Neural cell (in vitro differentiated cells): ENCODE results near the gene MAP4K5. TPM values are rescaled to one million over a fixed set of nuclear protein-coding genes. Genes with fewer than 3 reads are reported as not detected.
"Not testable (repeated sequence)": the region's sequence is repeated elsewhere in the genome, so short reads cannot be mapped to it uniquely, and the experiment has no call there.

Source experiments
- H2AFZ ChIP-seq: fragments of 200-600, 300-800 bp; sonication (generic), shearing (Covaris generic); 2 replicates; pipeline ENCODE4 v1.6.0; 2014; ENCODE audit warnings: low read depth, mild to moderate bottlenecking, antibody characterized with exemption, low read length, moderate library complexity
- H3F3A ChIP-seq: fragments of 200-600 bp; shearing (Covaris generic); 2 replicates; pipeline ENCODE4 v1.6.1; 2016; ENCODE audit warnings: mild to moderate bottlenecking, moderate library complexity, mixed read lengths, antibody characterized with exemption, low read length; ENCODE audit not compliant: insufficient read depth, poor library complexity, severe bottlenecking
- H3K27ac ChIP-seq: fragments of 200-600, 300-800 bp; sonication (generic), shearing (Covaris generic); 2 replicates; pipeline ENCODE4 v1.5.1; 2014; ENCODE audit warnings: mild to moderate bottlenecking, low read length, moderate library complexity
- H3K27me3 ChIP-seq: fragments of 300-800, 200-600 bp; sonication (generic), shearing (Covaris generic); 2 replicates; pipeline ENCODE4 v1.6.0; 2014; ENCODE audit warnings: mild to moderate bottlenecking, low read depth, low read length, moderate library complexity; ENCODE audit not compliant: insufficient read depth
- H3K36me3 ChIP-seq: fragments of 300-800, 200-600 bp; sonication (generic), shearing (Covaris generic); 2 replicates; pipeline ENCODE4 v1.5.1; 2014; ENCODE audit warnings: mild to moderate bottlenecking, antibody characterized with exemption, low read length, moderate library complexity; ENCODE audit not compliant: insufficient read depth
- H3K4me2 ChIP-seq: fragments of 300-800, 200-600 bp; sonication (generic), shearing (Covaris generic); 2 replicates; pipeline ENCODE4 v1.6.0; 2014; ENCODE audit warnings: mild to moderate bottlenecking, low read length
- H3K4me3 ChIP-seq: fragments of 300-800, 200-600 bp; sonication (generic), shearing (Covaris generic); 2 replicates; pipeline ENCODE4 v1.5.1; 2014; ENCODE audit warnings: mild to moderate bottlenecking, low read length, moderate library complexity
- H3K79me2 ChIP-seq: fragments of 200-600 bp; shearing (Covaris generic); replicated peaks from 2 replicates; pipeline ENCODE4 v1.6.0; 2014; ENCODE audit warnings: mild to moderate bottlenecking, low read length, moderate library complexity; ENCODE audit not compliant: insufficient read depth
- H3K9ac ChIP-seq: fragments of 300-800, 200-600 bp; sonication (generic), shearing (Covaris generic); 2 replicates; pipeline ENCODE4 v1.6.1; 2016; ENCODE audit warnings: mild to moderate bottlenecking, low read length, mixed read lengths
- H3K9me2 ChIP-seq: fragments of 200-600 bp; shearing (Covaris generic); 2 replicates; pipeline ENCODE4 v1.6.1; 2016; ENCODE audit warnings: mild to moderate bottlenecking, low read length, mixed read lengths; ENCODE audit not compliant: insufficient read depth
- H3K9me3 ChIP-seq: fragments of 200-600, 300-800 bp; sonication (generic), shearing (Covaris generic); 2 replicates; pipeline ENCODE4 v1.6.1; 2016; ENCODE audit warnings: mild to moderate bottlenecking, mixed run types, low read length, moderate library complexity, mixed read lengths
- H4K20me1 ChIP-seq: fragments of 200-600 bp; shearing (Covaris generic); 2 replicates; pipeline ENCODE4 v1.6.1; 2016; ENCODE audit warnings: mild to moderate bottlenecking, mixed run types; ENCODE audit not compliant: insufficient read depth
- CTCF ChIP-seq: fragments of 450-650 bp; IDR thresholded peaks from 2 replicates; pipeline ENCODE4 v1.5.1; 2014; ENCODE audit warnings: antibody characterized with exemption, mild to moderate bottlenecking, moderate library complexity; ENCODE audit not compliant: poor library complexity, severe bottlenecking
- EP300 ChIP-seq: fragments of 450-650 bp; conservative IDR thresholded peaks from 2 replicates; pipeline ENCODE4 v1.6.1; 2014; ENCODE audit warnings: antibody characterized with exemption, mild to moderate bottlenecking, moderate library complexity; ENCODE audit not compliant: poor library complexity, severe bottlenecking
- EZH2 ChIP-seq: fragments of 200-600, 300-800 bp; shearing (Covaris generic), sonication (generic); IDR thresholded peaks from 2 replicates; pipeline ENCODE4 v1.6.1; 2014; ENCODE audit warnings: antibody characterized with exemption, low read length, borderline replicate concordance, mild to moderate bottlenecking; ENCODE audit not compliant: insufficient read depth, poor library complexity, severe bottlenecking
- MXI1 ChIP-seq: fragments of 450-650 bp; conservative IDR thresholded peaks from 2 replicates; pipeline ENCODE4 v1.6.1; 2014; ENCODE audit warnings: antibody characterized with exemption, mild to moderate bottlenecking; ENCODE audit not compliant: poor library complexity, severe bottlenecking
- POLR2AphosphoS5 ChIP-seq: IDR thresholded peaks from 2 replicates; pipeline ENCODE4 v1.6.1; 2012
- RAD21 ChIP-seq: fragments of 450-650 bp; conservative IDR thresholded peaks from 2 replicates; pipeline ENCODE4 v1.6.1; 2014; ENCODE audit warnings: antibody characterized with exemption, mild to moderate bottlenecking, moderate library complexity
- REST ChIP-seq: IDR thresholded peaks from 2 replicates; pipeline ENCODE4 v1.6.1; 2012; ENCODE audit warnings: borderline replicate concordance
- SMC3 ChIP-seq: fragments of 450-650 bp; conservative IDR thresholded peaks from 2 replicates; pipeline ENCODE4 v1.6.1; 2014; ENCODE audit warnings: antibody characterized with exemption, mild to moderate bottlenecking, moderate library complexity; ENCODE audit not compliant: poor library complexity
- TAF1 ChIP-seq: IDR thresholded peaks from 2 replicates; pipeline ENCODE4 v1.6.1; 2012; ENCODE audit warnings: low read depth
- polyA plus RNA-seq: library from polyadenylated mRNA; depleted of rRNA; stranded (reverse); fragments of >200 nt; gene quantifications from 2 replicates; pipeline ENCODE4 v1.2.3, GENCODE V29; 2014

MAP4K5 gene
- polyA plus RNA-seq, 1 donor from 2014 or later = 148 TPM

- H3K36me3 ChIP-seq = no peaks in the 10 kb centered on the region
- peak within 1 kb of the TSS; percentile 86 for H2AFZ ChIP-seq
- no peaks in the 10 kb centered on the region for H3K9me3 ChIP-seq
- peak within 1 kb of the TSS; percentile 79 for H3K4me2 ChIP-seq
- peak within 1 kb of the TSS; percentile 89 for H3K27ac ChIP-seq
- H3K9me2 ChIP-seq = no peaks in the 10 kb centered on the region
- peak within 1 kb of the TSS; percentile 72 for H3K4me3 ChIP-seq
- no peaks in the 10 kb centered on the region for H3K27me3 ChIP-seq
- H4K20me1 ChIP-seq = no peaks in the 10 kb centered on the region
- peaks cover 49% of the 10 kb centered on the region for H3K79me2 ChIP-seq
- peaks cover 5% of the 10 kb centered on the region for H3F3A ChIP-seq
- H3K9ac ChIP-seq = peak within 1 kb of the TSS; percentile 94
- peak; percentile 95 for TF ChIP-seq REST
- peak; percentile 44 for TF ChIP-seq RAD21
- peak; percentile 67 for TF ChIP-seq MXI1
- TF ChIP-seq EP300 = peak; percentile 12
- no peak for TF ChIP-seq SMC3
- TF ChIP-seq TAF1 = peak; percentile 94
- peak; percentile 98 for TF ChIP-seq POLR2AphosphoS5
- TF ChIP-seq EZH2 = no peak
- no peak for TF ChIP-seq CTCF
Measured at GRCh38 chr14:50559990-50560930, 27.9 kb upstream of the MAP4K5 start, which contains the start of gene ATL1. Gene ATL1, plus strand, starts transcription at chr14:50560145. Its CDS starts 121 bp downstream, at chr14:50560266.

- not testable (repeated sequence) for H3K27ac ChIP-seq, H3K9ac ChIP-seq, H3K4me3 ChIP-seq, H3K9me2 ChIP-seq, H3K4me2 ChIP-seq, H3F3A ChIP-seq, H3K27me3 ChIP-seq, H3K9me3 ChIP-seq, H2AFZ ChIP-seq, H3K36me3 ChIP-seq, H4K20me1 ChIP-seq, H3K79me2 ChIP-seq
Measured at GRCh38 chr14:50552796-50553195, 20.4 kb upstream of the MAP4K5 start.
